SK-N-SH (cell line): ENCODE data around the gene RALA. TPM values are rescaled to one million over a fixed set of nuclear protein-coding genes. Genes with fewer than 3 reads are reported as not detected.

Source experiments
- CTCF ChIA-PET: fragments of 300-600, 350-600 bp; formaldehyde crosslinking; extraction: SDS; loops from one replicate; lab custom pipeline; 2021; lab: Yijun Ruan, JAX
- POLR2A ChIA-PET: fragments of 350-600 bp; sonication (Branson Sonifier 250); formaldehyde crosslinking; extraction: SDS; loops from one replicate; lab custom pipeline; 2020; ENCODE audit warnings: antibody characterized with exemption, inconsistent platforms; lab: Yijun Ruan, JAX
- DNase-seq: peaks from one replicate; pipeline ENCODE4 v3.0.0; 2012
- H2AFZ ChIP-seq: fragments of 200-600 bp; sonication (generic); 2 replicates; pipeline ENCODE4 v1.8.1; 2016; ENCODE audit warnings: antibody characterized with exemption, mild to moderate bottlenecking, low read depth
- H3F3A ChIP-seq: fragments of 200-600 bp; sonication (generic); replicated peaks from 2 replicates; pipeline ENCODE3; 2016; ENCODE audit warnings: antibody characterized with exemption, mild to moderate bottlenecking; ENCODE audit not compliant: insufficient read depth
- H3K27ac ChIP-seq, 2 experiments: fragments of 200-500 bp in 1 of 2; fragments of 200-600 bp in 1 of 2; sonication (Bioruptor generic) in 1 of 2; sonication (generic), shearing (Covaris generic) in 1 of 2; 2 replicates each; pipeline versions ENCODE4 v1.5.1 to v1.6.1; 2014 to 2016; ENCODE audit warnings: low read depth in 2 of 2, inconsistent platforms in 1 of 2, low read length in 1 of 2, mild to moderate bottlenecking in 1 of 2, mixed read lengths in 1 of 2
- H3K27me3 ChIP-seq: fragments of 200-600 bp; sonication (generic), shearing (Covaris generic); 2 replicates; pipeline ENCODE4 v1.6.1; 2016; ENCODE audit warnings: mixed run types; ENCODE audit not compliant: insufficient read depth
- H3K36me3 ChIP-seq, 2 experiments: fragments of 200-500 bp in 1 of 2; fragments of 200-600 bp in 1 of 2; sonication (Bioruptor generic) in 1 of 2; sonication (generic) in 1 of 2; replicated peaks in 1 of 2; 2 replicates each; pipeline versions ENCODE3 to v1.5.1; 2014 to 2016; ENCODE audit warnings: low read length in 1 of 2, mild to moderate bottlenecking in 1 of 2; ENCODE audit not compliant: insufficient read depth in 2 of 2, control insufficient read depth in 1 of 2
- H3K4me1 ChIP-seq, 2 experiments: fragments of 200-500 bp in 1 of 2; fragments of 200-600 bp in 1 of 2; sonication (Bioruptor generic) in 1 of 2; sonication (generic), shearing (Covaris generic) in 1 of 2; 2 replicates each; pipeline versions ENCODE4 v1.5.1 to v1.6.1; 2014 to 2016; ENCODE audit warnings: low read depth in 1 of 2, low read length in 1 of 2, mixed run types in 1 of 2; ENCODE audit not compliant: insufficient read depth in 2 of 2, control insufficient read depth in 1 of 2
- H3K4me2 ChIP-seq: fragments of 200-600 bp; sonication (generic), shearing (Covaris generic); 2 replicates; pipeline ENCODE4 v1.6.1; 2017; ENCODE audit warnings: mixed run types
- H3K4me3 ChIP-seq, 2 experiments: fragments of 200-500 bp in 1 of 2; fragments of 200-600 bp in 1 of 2; sonication (Bioruptor generic) in 1 of 2; sonication (generic), shearing (Covaris generic) in 1 of 2; 2 replicates each; pipeline versions ENCODE4 v1.5.1 to v1.8.1; 2014 to 2016; ENCODE audit warnings: low read depth in 2 of 2, inconsistent platforms in 1 of 2, low read length in 1 of 2, mild to moderate bottlenecking in 1 of 2, mixed read lengths in 1 of 2, moderate library complexity in 1 of 2
- H3K79me2 ChIP-seq: fragments of 200-600 bp; sonication (generic); 2 replicates; pipeline ENCODE4 v1.8.1; 2017; ENCODE audit warnings: mild to moderate bottlenecking; ENCODE audit not compliant: insufficient read depth
- H3K9ac ChIP-seq: fragments of 200-600 bp; sonication (generic); 2 replicates; pipeline ENCODE4 v1.6.1; 2017; ENCODE audit warnings: mixed run types
- H3K9me2 ChIP-seq: fragments of 200-600 bp; sonication (generic); 2 replicates; pipeline ENCODE4 v1.6.1; 2017; ENCODE audit warnings: mixed run types
- H3K9me3 ChIP-seq: fragments of 200-600 bp; sonication (generic); 2 replicates; pipeline ENCODE4 v1.6.1; 2017; ENCODE audit warnings: mixed run types, mild to moderate bottlenecking, moderate library complexity
- H4K20me1 ChIP-seq: fragments of 200-600 bp; sonication (generic); 2 replicates; pipeline ENCODE4 v1.6.1; 2017; ENCODE audit warnings: mild to moderate bottlenecking, mixed run types; ENCODE audit not compliant: insufficient read depth
- FOXM1 ChIP-seq: IDR thresholded peaks from 2 replicates; pipeline ENCODE4 v1.4.0; 2012; ENCODE audit warnings: low read depth, mild to moderate bottlenecking
- RAD21 ChIP-seq: IDR thresholded peaks from 2 replicates; pipeline ENCODE4 v1.6.1; 2012; ENCODE audit warnings: mild to moderate bottlenecking, low read length
- RCOR1 ChIP-seq: fragments of 150-350 bp; IDR thresholded peaks from 2 replicates; pipeline ENCODE4 v1.6.1; 2017; ENCODE audit warnings: antibody characterized with exemption, low read length
- TEAD4 ChIP-seq: IDR thresholded peaks from 2 replicates; pipeline ENCODE4 v1.4.0; 2012; ENCODE audit warnings: mild to moderate bottlenecking, borderline replicate concordance; ENCODE audit not compliant: insufficient read depth
- YY1 ChIP-seq: IDR thresholded peaks from 2 replicates; pipeline ENCODE4 v1.4.0; 2012; ENCODE audit warnings: low read depth, mild to moderate bottlenecking
- WGBS: methylation state at CpG from one replicate; pipeline ENCODE4 v1.1.6; 2017; ENCODE audit warnings: low lambda C conversion rate; 5-methylcytosine and 5-hydroxymethylcytosine counted together
- polyA plus RNA-seq, 3 experiments: library from polyadenylated mRNA; depleted of rRNA; stranded (reverse); fragments of >200 nt; gene quantifications; 2 replicates each; pipeline ENCODE4 v1.2.3, GENCODE V29; 2012
- TF ChIP-seq, protein P1 (sequence below): IDR thresholded peaks from 2 replicates; pipeline ENCODE4 v1.4.0; 2012; ENCODE audit warnings: low read depth, borderline replicate concordance
- TF ChIP-seq, protein P2 (sequence below): fragments of 150-350 bp; IDR thresholded peaks from 2 replicates; pipeline ENCODE4 v1.6.1; 2016; ENCODE audit warnings: mild to moderate bottlenecking, low read depth, low read length
- TF ChIP-seq, protein P3 (sequence below): IDR thresholded peaks from 2 replicates; pipeline ENCODE4; 2012

The RALA gene
- polyA plus RNA-seq, 1 of the 3 experiments (the other 2 are of a cell fraction) = 29.0 TPM

DNA sequence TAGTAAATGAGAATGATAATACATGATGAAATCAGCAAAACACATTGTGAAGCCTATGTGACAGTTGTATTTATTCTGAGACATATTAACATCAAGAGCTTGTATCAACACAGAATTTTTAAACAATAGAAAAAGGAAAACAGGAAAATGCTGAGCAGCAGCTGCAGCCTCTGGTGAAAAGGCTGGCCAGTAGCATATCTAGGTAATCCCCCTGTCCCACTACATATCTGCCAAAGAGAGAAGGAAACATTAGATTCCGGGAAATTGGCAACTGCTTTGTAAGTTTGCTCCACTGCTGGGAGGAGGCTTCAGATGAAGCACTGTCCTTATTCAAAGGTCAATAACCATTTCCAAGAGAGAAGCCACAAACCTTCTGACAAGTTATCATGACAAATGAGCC, 89.4 kb downstream of the RALA start (continued):
- TF ChIP-seq, protein P1, sequence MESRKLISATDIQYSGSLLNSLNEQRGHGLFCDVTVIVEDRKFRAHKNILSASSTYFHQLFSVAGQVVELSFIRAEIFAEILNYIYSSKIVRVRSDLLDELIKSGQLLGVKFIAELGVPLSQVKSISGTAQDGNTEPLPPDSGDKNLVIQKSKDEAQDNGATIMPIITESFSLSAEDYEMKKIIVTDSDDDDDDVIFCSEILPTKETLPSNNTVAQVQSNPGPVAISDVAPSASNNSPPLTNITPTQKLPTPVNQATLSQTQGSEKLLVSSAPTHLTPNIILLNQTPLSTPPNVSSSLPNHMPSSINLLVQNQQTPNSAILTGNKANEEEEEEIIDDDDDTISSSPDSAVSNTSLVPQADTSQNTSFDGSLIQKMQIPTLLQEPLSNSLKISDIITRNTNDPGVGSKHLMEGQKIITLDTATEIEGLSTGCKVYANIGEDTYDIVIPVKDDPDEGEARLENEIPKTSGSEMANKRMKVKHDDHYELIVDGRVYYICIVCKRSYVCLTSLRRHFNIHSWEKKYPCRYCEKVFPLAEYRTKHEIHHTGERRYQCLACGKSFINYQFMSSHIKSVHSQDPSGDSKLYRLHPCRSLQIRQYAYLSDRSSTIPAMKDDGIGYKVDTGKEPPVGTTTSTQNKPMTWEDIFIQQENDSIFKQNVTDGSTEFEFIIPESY = no peak
- no peak for TF ChIP-seq TEAD4

DNA sequence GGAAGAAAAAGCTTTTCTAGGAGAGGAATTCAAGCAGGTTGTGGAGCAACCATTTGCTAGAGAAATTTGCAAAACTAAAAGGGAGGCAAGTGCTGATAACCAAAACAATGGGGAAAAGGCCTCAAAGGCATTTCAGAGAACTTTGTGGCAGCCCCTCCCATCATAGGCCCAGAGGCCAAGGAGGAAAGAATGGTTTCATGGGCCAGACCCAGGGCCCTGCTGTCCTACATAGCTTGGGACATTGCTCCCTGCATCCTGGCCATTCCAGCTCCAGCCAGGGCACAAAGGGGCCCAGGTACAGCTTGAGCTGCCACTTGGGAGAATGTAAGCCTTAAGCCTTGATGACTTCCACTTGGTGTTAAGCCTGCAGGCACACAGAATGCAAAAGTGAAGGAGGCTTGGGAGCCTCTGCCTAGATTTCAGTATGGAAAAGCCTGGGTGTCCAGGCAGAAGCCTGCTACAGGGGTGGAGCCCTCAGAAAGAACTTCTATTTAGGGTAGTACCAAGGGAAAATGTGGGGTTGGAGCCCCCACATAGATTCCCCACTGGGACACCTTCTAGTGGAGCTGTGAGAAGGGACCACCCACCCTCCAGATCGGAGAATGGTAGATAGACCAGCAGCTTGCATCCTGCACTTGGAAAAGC, 91.2 kb downstream of the RALA start:
- TF ChIP-seq FOXM1 (no peak), YY1 (no peak), RAD21 (no peak), RCOR1 (no peak), TEAD4 (no peak)
- TF ChIP-seq, protein P2, sequence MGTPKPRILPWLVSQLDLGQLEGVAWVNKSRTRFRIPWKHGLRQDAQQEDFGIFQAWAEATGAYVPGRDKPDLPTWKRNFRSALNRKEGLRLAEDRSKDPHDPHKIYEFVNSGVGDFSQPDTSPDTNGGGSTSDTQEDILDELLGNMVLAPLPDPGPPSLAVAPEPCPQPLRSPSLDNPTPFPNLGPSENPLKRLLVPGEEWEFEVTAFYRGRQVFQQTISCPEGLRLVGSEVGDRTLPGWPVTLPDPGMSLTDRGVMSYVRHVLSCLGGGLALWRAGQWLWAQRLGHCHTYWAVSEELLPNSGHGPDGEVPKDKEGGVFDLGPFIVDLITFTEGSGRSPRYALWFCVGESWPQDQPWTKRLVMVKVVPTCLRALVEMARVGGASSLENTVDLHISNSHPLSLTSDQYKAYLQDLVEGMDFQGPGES = no peak
- TF ChIP-seq, protein P3, sequence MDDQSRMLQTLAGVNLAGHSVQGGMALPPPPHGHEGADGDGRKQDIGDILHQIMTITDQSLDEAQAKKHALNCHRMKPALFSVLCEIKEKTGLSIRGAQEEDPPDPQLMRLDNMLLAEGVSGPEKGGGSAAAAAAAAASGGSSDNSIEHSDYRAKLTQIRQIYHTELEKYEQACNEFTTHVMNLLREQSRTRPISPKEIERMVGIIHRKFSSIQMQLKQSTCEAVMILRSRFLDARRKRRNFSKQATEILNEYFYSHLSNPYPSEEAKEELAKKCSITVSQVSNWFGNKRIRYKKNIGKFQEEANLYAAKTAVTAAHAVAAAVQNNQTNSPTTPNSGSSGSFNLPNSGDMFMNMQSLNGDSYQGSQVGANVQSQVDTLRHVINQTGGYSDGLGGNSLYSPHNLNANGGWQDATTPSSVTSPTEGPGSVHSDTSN = no peak
- TF ChIP-seq, protein P1 = no peak
- CTCF ChIA-PET = interaction anchor here (1.4 kb wide), 1 partner anchor 134 kb away, joined by 6 read pairs; no protein-coding TSS in a partner anchor
- Histone ChIP-seq H2AFZ (no peak overlapping the region), H3K9ac (no peak overlapping the region), H3K4me3 (no peak overlapping the region), H3F3A (no peaks in the 10 kb centered on the region), H3K27me3 (no peaks in the 10 kb centered on the region), H3K36me3 (no peaks in the 10 kb centered on the region), H3K4me2 (no peak overlapping the region), H3K9me2 (no peaks in the 10 kb centered on the region), H3K4me1 (peaks cover 0 to 5% of the 10 kb centered on the region in 2 experiments; a peak in 1 of 4 replicates), H3K79me2 (no peaks in the 10 kb centered on the region), H4K20me1 (no peaks in the 10 kb centered on the region), H3K9me3 (no peaks in the 10 kb centered on the region), H3K27ac (no peak overlapping the region)
- POLR2A ChIA-PET = no interaction called here
- WGBS = 53% methylated on average over 1 of the region's 1 CpG
- DNase-seq = no peak
